Gastroesophageal sphincter (tissue), 3 donors: ENCODE data around the gene RMND1.

Source experiments
- CTCF ChIP-seq, 4 experiments: fragments of 200-600 bp in 2 of 4; fragments of 450-650 bp in 2 of 4; sonication (generic) in 1 of 4; IDR thresholded peaks; one replicate each; pipeline ENCODE4 v1.5.1; 2017 to 2019; ENCODE audit warnings: antibody characterized with exemption in 4 of 4, mild to moderate bottlenecking in 2 of 4, moderate library complexity in 2 of 4
- EP300 ChIP-seq: sonication (generic); formaldehyde crosslinking; IDR thresholded peaks from one replicate; pipeline ENCODE4 v1.6.1; 2017; ENCODE audit warnings: antibody characterized with exemption, mild to moderate bottlenecking
- POLR2A ChIP-seq, 2 donors: fragments of 450-650 bp; IDR thresholded peaks; one replicate each; pipeline ENCODE4 v1.6.1; 2017; ENCODE audit warnings: antibody characterized with exemption in 2 of 2, mild to moderate bottlenecking in 2 of 2, moderate library complexity in 1 of 2

- no peak for TF ChIP-seq CTCF (IDR thresholded peaks at IDR 0.05)
- TF ChIP-seq POLR2A (IDR thresholded peaks at IDR 0.05), result no peak
- no peak for TF ChIP-seq EP300
Observed at GRCh38 chr6:151445482-151445881, 6.4 kb downstream of the RMND1 start.
